SK-N-SH (cell line): Measurements from ENCODE around the gene IL17RC. TPM values are rescaled to one million over a fixed set of nuclear protein-coding genes. Genes with fewer than 3 reads are reported as not detected.

ENCODE experiments used
- CTCF ChIA-PET: fragments of 300-600, 350-600 bp; formaldehyde crosslinking; extraction: SDS; loops from one replicate; lab custom pipeline; 2021; lab: Yijun Ruan, JAX
- POLR2A ChIA-PET: fragments of 350-600 bp; sonication (Branson Sonifier 250); formaldehyde crosslinking; extraction: SDS; loops from one replicate; lab custom pipeline; 2020; ENCODE audit warnings: antibody characterized with exemption, inconsistent platforms; lab: Yijun Ruan, JAX
- DNase-seq: peaks from one replicate; pipeline ENCODE4 v3.0.0; 2012
- H2AFZ ChIP-seq: fragments of 200-600 bp; sonication (generic); 2 replicates; pipeline ENCODE4 v1.8.1; 2016; ENCODE audit warnings: antibody characterized with exemption, mild to moderate bottlenecking, low read depth
- H3F3A ChIP-seq: fragments of 200-600 bp; sonication (generic); replicated peaks from 2 replicates; pipeline ENCODE3; 2016; ENCODE audit warnings: antibody characterized with exemption, mild to moderate bottlenecking; ENCODE audit not compliant: insufficient read depth
- H3K27ac ChIP-seq, 2 experiments: fragments of 200-500 bp in 1 of 2; fragments of 200-600 bp in 1 of 2; sonication (Bioruptor generic) in 1 of 2; sonication (generic), shearing (Covaris generic) in 1 of 2; 2 replicates each; pipeline versions ENCODE4 v1.5.1 to v1.6.1; 2014 to 2016; ENCODE audit warnings: low read depth in 2 of 2, inconsistent platforms in 1 of 2, low read length in 1 of 2, mild to moderate bottlenecking in 1 of 2, mixed read lengths in 1 of 2
- H3K27me3 ChIP-seq: fragments of 200-600 bp; sonication (generic), shearing (Covaris generic); 2 replicates; pipeline ENCODE4 v1.6.1; 2016; ENCODE audit warnings: mixed run types; ENCODE audit not compliant: insufficient read depth
- H3K36me3 ChIP-seq, 2 experiments: fragments of 200-500 bp in 1 of 2; fragments of 200-600 bp in 1 of 2; sonication (Bioruptor generic) in 1 of 2; sonication (generic) in 1 of 2; replicated peaks in 1 of 2; 2 replicates each; pipeline versions ENCODE3 to v1.5.1; 2014 to 2016; ENCODE audit warnings: low read length in 1 of 2, mild to moderate bottlenecking in 1 of 2; ENCODE audit not compliant: insufficient read depth in 2 of 2, control insufficient read depth in 1 of 2
- H3K4me1 ChIP-seq, 2 experiments: fragments of 200-500 bp in 1 of 2; fragments of 200-600 bp in 1 of 2; sonication (Bioruptor generic) in 1 of 2; sonication (generic), shearing (Covaris generic) in 1 of 2; 2 replicates each; pipeline versions ENCODE4 v1.5.1 to v1.6.1; 2014 to 2016; ENCODE audit warnings: low read depth in 1 of 2, low read length in 1 of 2, mixed run types in 1 of 2; ENCODE audit not compliant: insufficient read depth in 2 of 2, control insufficient read depth in 1 of 2
- H3K4me2 ChIP-seq: fragments of 200-600 bp; sonication (generic), shearing (Covaris generic); 2 replicates; pipeline ENCODE4 v1.6.1; 2017; ENCODE audit warnings: mixed run types
- H3K4me3 ChIP-seq, 2 experiments: fragments of 200-500 bp in 1 of 2; fragments of 200-600 bp in 1 of 2; sonication (Bioruptor generic) in 1 of 2; sonication (generic), shearing (Covaris generic) in 1 of 2; 2 replicates each; pipeline versions ENCODE4 v1.5.1 to v1.8.1; 2014 to 2016; ENCODE audit warnings: low read depth in 2 of 2, inconsistent platforms in 1 of 2, low read length in 1 of 2, mild to moderate bottlenecking in 1 of 2, mixed read lengths in 1 of 2, moderate library complexity in 1 of 2
- H3K79me2 ChIP-seq: fragments of 200-600 bp; sonication (generic); 2 replicates; pipeline ENCODE4 v1.8.1; 2017; ENCODE audit warnings: mild to moderate bottlenecking; ENCODE audit not compliant: insufficient read depth
- H3K9ac ChIP-seq: fragments of 200-600 bp; sonication (generic); 2 replicates; pipeline ENCODE4 v1.6.1; 2017; ENCODE audit warnings: mixed run types
- H3K9me2 ChIP-seq: fragments of 200-600 bp; sonication (generic); 2 replicates; pipeline ENCODE4 v1.6.1; 2017; ENCODE audit warnings: mixed run types
- H3K9me3 ChIP-seq: fragments of 200-600 bp; sonication (generic); 2 replicates; pipeline ENCODE4 v1.6.1; 2017; ENCODE audit warnings: mixed run types, mild to moderate bottlenecking, moderate library complexity
- H4K20me1 ChIP-seq: fragments of 200-600 bp; sonication (generic); 2 replicates; pipeline ENCODE4 v1.6.1; 2017; ENCODE audit warnings: mild to moderate bottlenecking, mixed run types; ENCODE audit not compliant: insufficient read depth
- CHD2 ChIP-seq: fragments of 150-350 bp; IDR thresholded peaks from 2 replicates; pipeline ENCODE4 v1.6.1; 2018; ENCODE audit warnings: low read length; ENCODE audit not compliant: partially characterized antibody
- ELF1 ChIP-seq: IDR thresholded peaks from 2 replicates; pipeline ENCODE4 v1.4.0; 2012
- EP300 ChIP-seq, 2 experiments: IDR thresholded peaks; 2 replicates each; pipeline versions ENCODE4 v1.4.0 to v1.6.1; 2012; ENCODE audit warnings: borderline replicate concordance in 1 of 2, low read depth in 1 of 2, low read length in 1 of 2
- FOSL2 ChIP-seq: IDR thresholded peaks from 2 replicates; pipeline ENCODE4 v1.4.0; 2012; ENCODE audit warnings: low read depth, mild to moderate bottlenecking, moderate library complexity, borderline replicate concordance
- GABPA ChIP-seq: IDR thresholded peaks from 2 replicates; pipeline ENCODE4 v1.4.0; 2012; ENCODE audit warnings: low read depth, mild to moderate bottlenecking
- MAX ChIP-seq: IDR thresholded peaks from 2 replicates; pipeline ENCODE4 v1.4.0; 2012; ENCODE audit warnings: low read depth
- RAD21 ChIP-seq: IDR thresholded peaks from 2 replicates; pipeline ENCODE4 v1.6.1; 2012; ENCODE audit warnings: mild to moderate bottlenecking, low read length
- RCOR1 ChIP-seq: fragments of 150-350 bp; IDR thresholded peaks from 2 replicates; pipeline ENCODE4 v1.6.1; 2017; ENCODE audit warnings: antibody characterized with exemption, low read length
- TAF1 ChIP-seq: IDR thresholded peaks from 2 replicates; pipeline ENCODE4 v1.6.1; 2012; ENCODE audit warnings: low read depth, mild to moderate bottlenecking, low read length, moderate library complexity, borderline replicate concordance
- USF2 ChIP-seq: fragments of 150-350 bp; IDR thresholded peaks from 2 replicates; pipeline ENCODE4 v1.6.1; 2017; ENCODE audit warnings: antibody characterized with exemption, low read length, low read depth, borderline replicate concordance
- YY1 ChIP-seq: IDR thresholded peaks from 2 replicates; pipeline ENCODE4 v1.4.0; 2012; ENCODE audit warnings: low read depth, mild to moderate bottlenecking
- ZBTB33 ChIP-seq: IDR thresholded peaks from 2 replicates; pipeline ENCODE4 v1.4.0; 2012; ENCODE audit warnings: low read depth, borderline replicate concordance
- WGBS: methylation state at CpG from one replicate; pipeline ENCODE4 v1.1.6; 2017; ENCODE audit warnings: low lambda C conversion rate; 5-methylcytosine and 5-hydroxymethylcytosine counted together
- polyA plus RNA-seq, 3 experiments: library from polyadenylated mRNA; depleted of rRNA; stranded (reverse); fragments of >200 nt; gene quantifications; 2 replicates each; pipeline ENCODE4 v1.2.3, GENCODE V29; 2012

Gene IL17RC
- polyA plus RNA-seq, 1 of the 3 experiments (the other 2 are of a cell fraction) = 17.3 TPM

GRCh38 chr3:9915254-9916141, 1.4 kb upstream of the IL17RC start:
- no peak for TF ChIP-seq FOSL2
- 0 out of 2 replicates have a peak, but pooled peaks have one; percentile 13 for TF ChIP-seq YY1
- peak; percentile 41; the same call in 1 of the 2 replicates for TF ChIP-seq ELF1
- no peak for TF ChIP-seq USF2
- TF ChIP-seq RCOR1 = no peak
- TF ChIP-seq RAD21 = no peak
- TF ChIP-seq ZBTB33 = no peak
- no peak for TF ChIP-seq GABPA
- TF ChIP-seq EP300 (IDR thresholded peaks at IDR 0.05; ENCODE audit: borderline replicate concordance in 1 of 2, low read depth in 1 of 2, low read length in 1 of 2) = no peak
- peak; percentile 31; the same call in 1 of the 2 replicates for TF ChIP-seq MAX
- no peak for TF ChIP-seq CHD2
- 0 out of 2 replicates have a peak, but pooled peaks have one; percentile 24 for TF ChIP-seq TAF1
- Histone ChIP-seq H3F3A (peaks cover 6% of the 10 kb centered on the region), H3K9me2 (no peaks in the 10 kb centered on the region), H4K20me1 (no peaks in the 10 kb centered on the region), H3K4me3 (peak overlapping the region; percentile 43 to 47), H3K4me2 (peak overlapping the region; percentile 86), H2AFZ (peak overlapping the region; percentile 93), H3K27ac (peak overlapping the region in 1 of 2 experiments; percentile 60; a peak in 2 of 4 replicates), H3K27me3 (no peaks in the 10 kb centered on the region), H3K36me3 (no peaks in the 10 kb centered on the region), H3K9me3 (no peaks in the 10 kb centered on the region), H3K79me2 (no peaks in the 10 kb centered on the region), H3K4me1 (peaks cover 6 to 44% of the 10 kb centered on the region in 2 experiments; a peak in 3 of 4 replicates), H3K9ac (peak overlapping the region; percentile 25; the same call in 1 of the 2 replicates)
- POLR2A ChIA-PET = interaction anchor here (0.6 to 1.9 kb wide), 4 partner anchors 17 to 370 kb away, joined by 3 to 6 read pairs (median 4); partner anchors contain the start of gene JAGN1
- CTCF ChIA-PET = interaction anchor here (0.8 to 3.7 kb wide), 5 partner anchors 11 to 66 kb away, joined by 3 to 31 read pairs (median 5); partner anchors contain the start of gene CRELD1
- DNase-seq = peak; percentile 81
- 32% methylated on average over 56 of the region's 99 CpGs for WGBS
